Skeletal muscle tissue (tissue), 4 donors: Measurements from ENCODE around the gene KIF23. TPM values are rescaled to one million over a fixed set of nuclear protein-coding genes. Genes with fewer than 3 reads are reported as not detected.

ENCODE experiments used
- H3K27ac ChIP-seq: one replicate; pipeline ENCODE4 v1.7.0; 2013; ENCODE audit warnings: mild to moderate bottlenecking, low read depth, low read length, inconsistent platforms
- H3K27me3 ChIP-seq, 3 donors: one replicate each; pipeline ENCODE4 v1.7.0; 2013; ENCODE audit warnings: low read length in 3 of 3; ENCODE audit not compliant: control insufficient read depth in 3 of 3, insufficient read depth in 3 of 3
- H3K36me3 ChIP-seq, 3 donors: one replicate each; pipeline ENCODE4 v1.7.0; 2013; ENCODE audit warnings: low read length in 3 of 3; ENCODE audit not compliant: control insufficient read depth in 3 of 3, insufficient read depth in 3 of 3
- H3K4me1 ChIP-seq, 3 donors: one replicate each; pipeline ENCODE4 v1.7.0; 2013; ENCODE audit warnings: low read length in 3 of 3, mild to moderate bottlenecking in 3 of 3; ENCODE audit not compliant: control insufficient read depth in 3 of 3, insufficient read depth in 3 of 3
- H3K4me3 ChIP-seq, 3 donors: one replicate each; pipeline ENCODE4 v1.7.0; 2013; ENCODE audit warnings: low read length in 3 of 3
- H3K9ac ChIP-seq, 3 donors: one replicate each; pipeline ENCODE4 v1.7.0; 2013; ENCODE audit warnings: low read length in 3 of 3, mild to moderate bottlenecking in 3 of 3, moderate library complexity in 2 of 3, low read depth in 1 of 3
- H3K9me3 ChIP-seq, 3 donors: one replicate each; pipeline ENCODE4 v1.7.0; 2013; ENCODE audit warnings: low read length in 3 of 3; ENCODE audit not compliant: control insufficient read depth in 3 of 3
- total RNA-seq: library from RNA; depleted of rRNA; stranded (reverse); fragments of >200 nt; gene quantifications from one replicate; pipeline ENCODE4 v1.2.3, GENCODE V29; 2014
- donor health status: Osteomylitis.

KIF23 gene
- total RNA-seq, 1 donor from 2014 or later: 13.0 TPM

DNA sequence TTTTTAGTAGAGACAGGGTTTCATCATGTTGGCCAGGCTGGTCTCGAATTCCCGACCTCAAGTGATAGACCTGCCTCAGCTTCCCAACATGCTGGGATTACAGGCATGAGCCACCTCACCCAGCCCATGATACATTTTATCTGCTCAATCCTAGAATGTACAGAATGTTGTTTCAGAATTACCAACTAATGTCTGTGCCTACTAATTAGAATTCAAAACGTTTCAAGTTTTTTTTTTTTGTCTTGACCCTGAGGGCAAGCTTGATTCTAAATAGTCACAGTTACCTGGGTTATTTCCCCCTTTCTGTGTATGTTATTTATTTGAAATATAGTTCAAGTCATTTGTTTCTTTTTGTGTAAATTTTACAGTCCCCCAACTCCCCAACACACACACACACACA is 5.3 kb upstream of the KIF23 start:
- Histone ChIP-seq H3K27me3 (no peaks in the 10 kb centered on the region), H3K27ac (no peak overlapping the region), H3K36me3 (no peaks in the 10 kb centered on the region), H3K4me3 (no peak overlapping the region), H3K9ac (no peak overlapping the region), H3K9me3 (no peaks in the 10 kb centered on the region), H3K4me1 (peaks cover 0 to 2% (median 2%) of the 10 kb centered on the region in 3 donors)

DNA sequence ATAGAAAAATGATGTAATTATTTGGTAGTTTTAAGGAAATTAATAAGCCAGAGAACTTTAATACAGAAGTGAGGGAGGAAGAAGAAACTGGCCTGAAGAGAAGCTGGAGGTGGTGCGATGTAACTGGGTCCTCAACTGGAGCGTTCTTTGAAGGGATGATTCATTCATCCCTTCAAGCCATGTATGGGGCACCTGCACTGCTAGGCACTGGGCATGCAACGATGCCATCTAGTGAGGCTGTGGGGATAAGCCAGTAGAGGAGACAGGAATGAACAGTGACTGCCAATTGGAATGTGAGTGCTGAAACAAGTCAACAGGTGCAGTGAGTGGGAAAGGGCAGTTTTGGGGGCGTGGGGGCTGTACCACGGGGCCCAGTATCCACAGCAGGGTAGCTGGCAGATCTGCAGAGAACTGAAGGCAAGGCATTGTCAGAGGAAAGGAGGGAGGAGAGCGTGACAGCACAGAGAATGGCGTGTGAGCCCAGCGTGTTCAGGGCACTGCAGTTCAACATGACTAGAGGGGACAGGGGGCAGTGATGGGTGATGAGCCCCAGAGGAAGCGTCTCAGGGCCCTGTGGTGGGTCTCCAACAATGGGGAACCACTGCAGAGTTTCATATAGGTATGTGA is 3.8 kb upstream of the KIF23 start:
- Histone ChIP-seq H3K4me1 (peaks cover 5 to 7% (median 6%) of the 10 kb centered on the region in 3 donors), H3K4me3 (no peak overlapping the region), H3K27me3 (peaks cover 0 to 3% (median 0%) of the 10 kb centered on the region in 3 donors), H3K36me3 (no peaks in the 10 kb centered on the region), H3K9me3 (no peaks in the 10 kb centered on the region), H3K9ac (no peak overlapping the region), H3K27ac (no peak overlapping the region)

DNA sequence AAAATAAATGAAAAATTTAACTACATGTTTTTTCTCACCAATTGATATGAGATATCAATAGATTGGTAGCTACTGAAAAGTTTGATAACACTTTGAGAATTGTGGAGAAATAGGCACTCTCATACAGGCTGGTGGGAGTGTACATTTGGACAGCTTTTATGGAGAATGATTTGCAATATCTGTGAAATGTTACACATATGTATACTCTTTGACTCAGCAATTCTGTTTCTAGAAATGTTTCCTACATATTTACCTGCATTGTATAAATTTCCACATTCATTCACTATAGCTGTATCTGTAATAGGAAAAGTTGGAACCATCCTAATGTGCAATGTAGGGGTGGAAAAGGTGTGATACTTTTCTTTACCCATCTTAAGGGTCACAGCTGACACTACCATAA is 1.9 kb upstream of the KIF23 start:
- no peak overlapping the region for H3K4me3 ChIP-seq
- no peaks in the 10 kb centered on the region for H3K36me3 ChIP-seq
- no peak overlapping the region for H3K9ac ChIP-seq
- H3K27ac ChIP-seq: no peak overlapping the region
- H3K9me3 ChIP-seq: no peaks in the 10 kb centered on the region
- H3K27me3 ChIP-seq: peaks cover 0 to 3% (median 0%) of the 10 kb centered on the region in 3 donors
- H3K4me1 ChIP-seq: peaks cover 5 to 7% (median 6%) of the 10 kb centered on the region in 3 donors

DNA sequence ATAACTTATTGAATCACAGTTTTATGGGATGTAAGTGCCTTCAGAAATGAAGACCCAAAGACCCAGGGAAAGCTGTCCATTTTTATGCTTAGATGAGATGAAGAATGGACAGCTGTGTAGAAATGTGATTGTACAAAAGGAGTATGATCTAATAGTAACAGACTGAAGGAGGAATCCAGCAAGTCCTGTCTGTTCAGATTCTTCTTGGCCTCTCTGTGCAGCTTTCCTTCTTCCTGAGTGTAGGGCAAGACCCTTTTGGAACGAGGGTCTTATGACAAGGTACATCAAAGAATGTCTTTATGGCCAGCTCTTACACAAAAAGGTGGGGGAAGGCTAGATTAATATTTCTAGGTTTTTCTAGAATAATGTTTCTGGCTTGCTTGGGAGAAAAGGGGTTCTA is 1.4 kb upstream of the KIF23 start:
- Histone ChIP-seq H3K36me3 (no peaks in the 10 kb centered on the region), H3K27me3 (peaks cover 0 to 3% (median 0%) of the 10 kb centered on the region in 3 donors), H3K4me3 (no peak overlapping the region), H3K4me1 (peaks cover 5 to 7% (median 6%) of the 10 kb centered on the region in 3 donors), H3K9me3 (no peaks in the 10 kb centered on the region), H3K27ac (no peak overlapping the region), H3K9ac (no peak overlapping the region)

DNA sequence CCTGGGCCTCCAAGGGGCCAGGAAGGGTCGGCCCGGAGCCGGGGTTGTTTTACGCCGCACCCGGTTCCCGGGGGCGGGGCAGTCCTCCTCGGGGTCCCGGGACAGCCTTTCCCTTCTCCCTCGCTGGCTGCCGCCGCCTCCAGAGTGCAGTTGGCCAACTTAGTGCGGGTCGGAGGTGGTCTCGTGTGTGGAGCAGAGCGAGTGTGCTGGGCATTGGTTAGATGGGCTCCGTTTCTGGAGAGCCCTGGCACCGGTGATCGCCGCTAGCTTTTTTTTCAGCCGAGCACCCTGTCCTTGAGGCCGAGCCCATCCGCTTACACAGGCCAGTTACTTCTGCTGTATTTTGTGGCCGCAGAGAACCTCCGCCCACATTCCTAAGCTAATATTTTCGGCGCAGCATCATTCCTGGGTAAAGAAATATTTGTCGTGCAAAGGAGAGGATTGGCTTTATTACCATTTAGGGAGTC is 585 bp downstream of the KIF23 start:
- Histone ChIP-seq H3K4me3 (peak overlapping the region; percentile 78 to 86 (median 83)), H3K9me3 (no peaks in the 10 kb centered on the region), H3K4me1 (peaks cover 5 to 7% (median 6%) of the 10 kb centered on the region in 3 donors), H3K27me3 (peaks cover 0 to 3% (median 0%) of the 10 kb centered on the region in 3 donors), H3K9ac (peak overlapping the region in 2 of 3 donors; percentile 57 to 69), H3K27ac (no peak overlapping the region), H3K36me3 (no peaks in the 10 kb centered on the region)

- Histone ChIP-seq H3K4me1 (peaks cover 5 to 7% (median 6%) of the 10 kb centered on the region in 3 donors), H3K27ac (no peak overlapping the region), H3K27me3 (peaks cover 0 to 3% (median 0%) of the 10 kb centered on the region in 3 donors), H3K9me3 (no peaks in the 10 kb centered on the region), H3K36me3 (no peaks in the 10 kb centered on the region), H3K9ac (no peak overlapping the region), H3K4me3 (no peak overlapping the region)
Observed at GRCh38 chr15:69415381-69415780, 1.2 kb downstream of the KIF23 start.

GRCh38 chr15:69417581-69417980 is 3.4 kb downstream of the KIF23 start:
- H3K27ac ChIP-seq: no peak overlapping the region
- no peaks in the 10 kb centered on the region for H3K9me3 ChIP-seq
- no peak overlapping the region for H3K4me3 ChIP-seq
- H3K27me3 ChIP-seq: peaks cover 0 to 3% (median 0%) of the 10 kb centered on the region in 3 donors
- peaks cover 5 to 7% (median 6%) of the 10 kb centered on the region in 3 donors for H3K4me1 ChIP-seq
- no peak overlapping the region for H3K9ac ChIP-seq
- no peaks in the 10 kb centered on the region for H3K36me3 ChIP-seq

DNA sequence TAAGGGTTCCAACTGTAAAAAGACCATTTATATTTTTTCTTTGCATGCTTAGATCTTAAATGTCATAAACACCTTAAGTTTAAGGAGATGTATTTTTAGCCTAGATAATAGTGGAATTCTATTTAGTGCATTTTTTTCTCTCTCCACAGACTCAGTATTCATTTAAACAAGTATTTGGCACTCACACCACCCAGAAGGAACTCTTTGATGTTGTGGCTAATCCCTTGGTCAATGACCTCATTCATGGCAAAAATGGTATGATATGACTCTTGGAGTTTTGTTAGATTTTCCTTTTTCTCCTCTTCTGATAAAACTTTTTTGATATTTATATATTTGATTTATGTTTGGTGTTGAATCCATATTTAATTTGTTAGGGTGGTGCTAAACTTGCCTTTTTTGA is 7.3 kb downstream of the KIF23 start:
- no peaks in the 10 kb centered on the region for H3K27me3 ChIP-seq

GRCh38 chr15:69422336-69422895 is 8.3 kb downstream of the KIF23 start:
- Histone ChIP-seq H3K36me3 (no peaks in the 10 kb centered on the region), H3K27me3 (no peaks in the 10 kb centered on the region), H3K27ac (no peak overlapping the region)

More for the DNA sequence above, 7.3 kb downstream of the KIF23 start:
- H3K4me1 ChIP-seq: no peaks in the 10 kb centered on the region
- H3K27ac ChIP-seq: no peak overlapping the region
- no peaks in the 10 kb centered on the region for H3K9me3 ChIP-seq
- H3K4me3 ChIP-seq: no peak overlapping the region
- H3K36me3 ChIP-seq: no peaks in the 10 kb centered on the region
- no peak overlapping the region for H3K9ac ChIP-seq

GRCh38 chr15:69424001-69424400 is 9.9 kb downstream of the KIF23 start:
- Histone ChIP-seq H3K36me3 (no peaks in the 10 kb centered on the region), H3K27ac (no peak overlapping the region), H3K27me3 (no peaks in the 10 kb centered on the region), H3K4me1 (no peaks in the 10 kb centered on the region), H3K9me3 (no peaks in the 10 kb centered on the region), H3K9ac (no peak overlapping the region), H3K4me3 (no peak overlapping the region)

More at GRCh38 chr15:69422336-69422895, 8.3 kb downstream of the KIF23 start:
- Histone ChIP-seq H3K9ac (no peak overlapping the region), H3K9me3 (no peaks in the 10 kb centered on the region), H3K4me3 (no peak overlapping the region), H3K4me1 (no peaks in the 10 kb centered on the region)
